C4-2B (cell line): ENCODE data around the gene C15orf40.
"Not testable (repeated sequence)": the region's sequence is repeated elsewhere in the genome, so short reads cannot be mapped to it uniquely, and the experiment has no call there.

Experiments
- H3K27ac ChIP-seq: fragments of 450-650 bp; 2 replicates; pipeline ENCODE4 v1.5.1; 2017
- CTCF ChIP-seq: fragments of 450-650 bp; conservative IDR thresholded peaks from 2 replicates; pipeline ENCODE4 v1.5.1; 2017; ENCODE audit warnings: mild to moderate bottlenecking
- ZFX ChIP-seq: fragments of 450-650 bp; IDR thresholded peaks from 2 replicates; pipeline ENCODE4 v1.6.1; 2017

Gene C15orf40

GRCh38 chr15:82943176-82943575 is 68.3 kb downstream of the C15orf40 start:
- H3K27ac ChIP-seq: peak overlapping the region; percentile 72
- no peak for TF ChIP-seq CTCF
- no peak for TF ChIP-seq ZFX

DNA sequence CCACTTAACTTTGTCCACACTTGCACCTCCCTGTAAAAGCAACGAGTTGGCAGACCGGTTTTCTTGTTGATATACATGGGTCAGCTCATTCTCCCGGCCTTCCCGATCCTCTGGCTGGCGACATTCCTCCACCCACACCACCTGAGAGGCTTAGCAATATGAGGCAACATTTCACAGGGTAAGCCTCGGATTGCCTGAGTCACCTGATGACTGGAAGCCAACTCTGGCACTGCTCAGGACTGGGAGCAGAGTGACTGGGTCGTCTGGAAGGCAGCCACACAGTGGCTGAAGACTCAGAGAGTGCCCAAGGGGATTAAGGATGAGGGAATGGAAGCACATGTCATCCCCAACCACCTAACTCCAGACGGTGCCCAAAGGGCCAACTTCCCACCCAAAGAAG is 68.7 kb downstream of the C15orf40 start:
- H3K27ac ChIP-seq: peak overlapping the region; percentile 72

DNA sequence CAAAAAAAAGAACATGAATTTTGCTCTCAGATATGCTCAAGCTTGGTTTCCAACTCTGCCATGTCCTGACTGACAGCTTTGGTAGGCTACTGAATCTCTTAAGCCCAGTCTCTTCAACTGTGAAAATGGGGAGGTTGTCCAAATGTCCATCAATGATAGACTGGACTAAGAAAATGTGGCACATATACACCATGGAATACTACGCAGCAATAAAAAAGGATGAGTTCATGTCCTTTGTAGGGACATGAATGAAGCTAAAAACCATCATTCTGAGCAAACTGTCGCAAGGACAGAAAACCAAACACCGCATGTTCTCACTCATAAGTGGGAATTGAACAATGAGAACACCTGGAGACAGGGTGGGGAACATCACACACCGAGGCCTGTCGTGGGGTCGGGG is 71.8 kb downstream of the C15orf40 start:
- not testable (repeated sequence) for H3K27ac ChIP-seq

More for the DNA sequence above, 68.7 kb downstream of the C15orf40 start:
- no peak for TF ChIP-seq ZFX
- no peak for TF ChIP-seq CTCF
